WERI-Rb-1 (cell line): ENCODE measurements around the gene DYNC2H1.

Experiments used
- DNase-seq: peaks from one replicate; pipeline ENCODE4 v3.0.0-alpha.2; 2020
- H3K27ac ChIP-seq: fragments of 250-450 bp; sonication (Bioruptor Pico); 2 replicates; pipeline ENCODE4 v1.5.1; 2020; ENCODE audit warnings: mild to moderate bottlenecking, moderate library complexity
- H3K27me3 ChIP-seq: fragments of 250-450 bp; sonication (Bioruptor Pico); 2 replicates; pipeline ENCODE4 v1.5.1; 2021; ENCODE audit warnings: mild to moderate bottlenecking, low read depth, moderate library complexity; ENCODE audit not compliant: insufficient read depth, severe bottlenecking
- H3K36me3 ChIP-seq: fragments of 250-450 bp; sonication (Bioruptor Pico); 2 replicates; pipeline ENCODE4 v1.5.1; 2020; ENCODE audit warnings: mild to moderate bottlenecking, moderate library complexity
- H3K4me3 ChIP-seq: 2 replicates; pipeline ENCODE4 v1.5.1; 2011; ENCODE audit warnings: low read depth, mild to moderate bottlenecking, control low read depth, low read length
- H3K9me3 ChIP-seq: fragments of 250-450 bp; sonication (Bioruptor Pico); 2 replicates; pipeline ENCODE4 v1.5.1; 2021; ENCODE audit warnings: mild to moderate bottlenecking, moderate library complexity; ENCODE audit not compliant: severe bottlenecking
- TF ChIP-seq, protein P1 (sequence below): IDR thresholded peaks from 2 replicates; pipeline ENCODE4 v1.5.1; 2011; ENCODE audit warnings: low read depth, mild to moderate bottlenecking, control low read depth, inconsistent platforms, low read length

DYNC2H1 gene

DNA sequence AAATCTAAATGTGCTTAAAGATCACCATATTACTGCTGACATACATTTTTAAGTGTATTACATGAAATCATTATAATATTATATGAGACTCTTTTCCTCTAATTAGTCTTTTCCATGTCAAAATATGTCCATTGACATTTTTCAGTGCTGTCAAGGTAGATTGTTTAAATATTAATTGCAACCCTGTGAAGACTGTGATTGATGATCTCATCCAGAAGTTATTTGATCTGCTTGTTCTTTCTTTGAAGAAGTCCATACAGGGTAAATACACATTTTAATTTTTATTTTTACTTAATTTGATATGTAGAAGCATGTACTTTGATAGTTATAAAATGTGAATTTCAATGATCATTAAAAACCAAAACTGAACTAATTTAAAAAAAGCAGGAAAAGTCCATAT is 38.4 kb downstream of the DYNC2H1 start:
- no peaks in the 10 kb centered on the region for H3K27me3 ChIP-seq
- no peaks in the 10 kb centered on the region; the same call in 1 of the 2 replicates for H3K36me3 ChIP-seq
- H3K4me3 ChIP-seq = no peak overlapping the region
- H3K9me3 ChIP-seq = no peaks in the 10 kb centered on the region
- H3K27ac ChIP-seq = no peak overlapping the region
- TF ChIP-seq, protein P1, sequence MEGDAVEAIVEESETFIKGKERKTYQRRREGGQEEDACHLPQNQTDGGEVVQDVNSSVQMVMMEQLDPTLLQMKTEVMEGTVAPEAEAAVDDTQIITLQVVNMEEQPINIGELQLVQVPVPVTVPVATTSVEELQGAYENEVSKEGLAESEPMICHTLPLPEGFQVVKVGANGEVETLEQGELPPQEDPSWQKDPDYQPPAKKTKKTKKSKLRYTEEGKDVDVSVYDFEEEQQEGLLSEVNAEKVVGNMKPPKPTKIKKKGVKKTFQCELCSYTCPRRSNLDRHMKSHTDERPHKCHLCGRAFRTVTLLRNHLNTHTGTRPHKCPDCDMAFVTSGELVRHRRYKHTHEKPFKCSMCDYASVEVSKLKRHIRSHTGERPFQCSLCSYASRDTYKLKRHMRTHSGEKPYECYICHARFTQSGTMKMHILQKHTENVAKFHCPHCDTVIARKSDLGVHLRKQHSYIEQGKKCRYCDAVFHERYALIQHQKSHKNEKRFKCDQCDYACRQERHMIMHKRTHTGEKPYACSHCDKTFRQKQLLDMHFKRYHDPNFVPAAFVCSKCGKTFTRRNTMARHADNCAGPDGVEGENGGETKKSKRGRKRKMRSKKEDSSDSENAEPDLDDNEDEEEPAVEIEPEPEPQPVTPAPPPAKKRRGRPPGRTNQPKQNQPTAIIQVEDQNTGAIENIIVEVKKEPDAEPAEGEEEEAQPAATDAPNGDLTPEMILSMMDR = no peak
- DNase-seq = no peak

GRCh38 chr11:103157542-103157941 is 48.3 kb downstream of the DYNC2H1 start:
- H3K27me3 ChIP-seq = no peaks in the 10 kb centered on the region
- TF ChIP-seq, protein P1 = no peak
- no peak for DNase-seq
- H3K9me3 ChIP-seq = no peaks in the 10 kb centered on the region
- no peak overlapping the region for H3K27ac ChIP-seq
- H3K36me3 ChIP-seq = peaks cover 6% of the 10 kb centered on the region
- H3K4me3 ChIP-seq = no peak overlapping the region

DNA sequence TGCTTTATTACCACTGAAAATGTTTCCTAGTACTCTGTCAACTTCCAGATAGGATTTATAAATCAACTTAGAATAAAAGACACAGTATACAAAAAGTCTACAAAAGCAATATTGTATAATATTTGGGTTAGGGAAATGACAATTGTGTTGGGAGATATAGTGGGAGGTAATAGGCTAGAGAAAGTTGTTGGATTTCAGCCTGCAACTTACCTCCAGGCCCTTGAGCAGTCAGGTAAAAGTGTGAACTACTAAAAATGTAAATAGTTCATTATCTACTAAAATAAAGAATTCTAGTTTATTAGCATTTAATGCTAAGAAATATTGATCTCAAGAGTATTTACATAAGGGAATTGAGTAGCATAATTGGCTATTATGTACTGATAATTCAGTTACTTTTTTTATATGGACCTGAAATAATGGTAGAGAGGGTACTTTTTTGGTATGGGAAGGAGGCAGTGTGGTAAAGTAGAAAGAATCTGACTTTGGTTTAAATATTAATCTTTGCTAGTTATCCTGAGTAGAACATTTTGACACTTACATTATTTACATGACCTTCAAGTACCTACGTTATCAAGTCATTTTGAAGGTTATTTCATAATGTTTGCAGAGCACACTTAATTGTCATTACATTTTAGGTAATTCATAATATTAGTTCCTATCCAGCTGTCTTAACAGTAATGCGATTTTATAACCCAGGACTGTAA is 55.0 kb downstream of the DYNC2H1 start:
- Histone ChIP-seq H3K27me3 (no peaks in the 10 kb centered on the region), H3K36me3 (peaks cover 4% of the 10 kb centered on the region), H3K4me3 (no peak overlapping the region), H3K27ac (no peak overlapping the region), H3K9me3 (no peaks in the 10 kb centered on the region)
- DNase-seq = no peak
- TF ChIP-seq, protein P1 = no peak

DNA sequence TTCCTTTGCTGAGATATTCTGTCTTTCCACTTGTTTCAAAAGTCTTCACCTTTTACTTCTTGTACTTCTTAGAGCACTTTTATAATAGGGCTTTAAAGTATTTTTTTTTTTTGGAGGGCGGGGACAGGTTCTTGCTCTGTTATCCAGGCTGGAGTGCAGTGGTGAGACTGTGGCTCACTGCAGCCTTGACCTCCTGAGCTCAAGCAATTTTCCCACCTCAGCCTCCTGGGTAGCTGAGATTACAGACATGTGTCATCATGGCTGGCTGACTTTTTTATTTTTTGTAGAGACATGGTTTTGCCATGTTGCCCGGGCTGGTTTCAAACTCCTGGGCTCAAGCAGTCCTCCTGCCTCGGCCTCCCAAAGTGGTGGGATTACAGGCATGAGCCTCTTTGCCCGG is 57.9 kb downstream of the DYNC2H1 start:
- peaks cover 4% of the 10 kb centered on the region for H3K36me3 ChIP-seq
- no peaks in the 10 kb centered on the region for H3K9me3 ChIP-seq
- no peak overlapping the region for H3K27ac ChIP-seq
- DNase-seq = no peak
- no peaks in the 10 kb centered on the region for H3K27me3 ChIP-seq
- TF ChIP-seq, protein P1 = no peak
- H3K4me3 ChIP-seq = no peak overlapping the region

GRCh38 chr11:103170865-103171264 is 61.6 kb downstream of the DYNC2H1 start:
- Histone ChIP-seq H3K27me3 (no peaks in the 10 kb centered on the region), H3K4me3 (no peak overlapping the region), H3K27ac (no peak overlapping the region), H3K36me3 (no peaks in the 10 kb centered on the region), H3K9me3 (no peaks in the 10 kb centered on the region)
- TF ChIP-seq, protein P1 = no peak
- DNase-seq = no peak
